ENCODE measurements around the gene SORT1. TPM values are rescaled to one million over a fixed set of nuclear protein-coding genes. Genes with fewer than 3 reads are reported as not detected.

SORT1 gene
- polyA plus RNA-seq, 1 donor from 2014 or later: 33.3 TPM

DNA sequence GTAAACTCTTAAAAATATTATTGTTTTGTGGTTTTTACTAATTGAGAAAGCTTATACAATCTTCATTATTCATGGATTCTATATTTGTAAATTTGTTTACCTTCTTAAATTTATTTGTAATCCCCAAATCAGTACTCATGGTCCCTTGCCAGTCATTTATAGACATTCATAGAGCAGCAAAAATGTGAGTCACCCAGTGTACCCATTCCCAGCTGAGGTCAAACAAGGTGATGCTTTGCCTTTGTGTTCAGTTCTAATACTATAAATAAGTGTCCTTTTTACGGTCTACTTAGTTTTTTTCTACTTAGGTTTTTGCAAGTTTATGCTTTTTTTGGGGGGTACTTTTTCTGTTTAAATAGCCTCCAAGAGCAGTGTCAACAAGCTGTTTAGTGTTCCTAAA, 36.1 kb downstream of the SORT1 start:
- Histone ChIP-seq H4K20me1 (ENCODE audit: insufficient read depth) (no peaks in the 10 kb centered on the region), H2AFZ (ENCODE audit: low read depth, low read length) (no peak overlapping the region), H3K4me3 (ENCODE audit: low read length) (no peak overlapping the region), H3K4me2 (ENCODE audit: low read length) (no peak overlapping the region), H3K79me2 (replicated peaks; ENCODE audit: insufficient read depth, low read length) (no peaks in the 10 kb centered on the region), H3K9me2 (ENCODE audit: insufficient read depth, low read length) (no peaks in the 10 kb centered on the region), H3K36me3 (ENCODE audit: insufficient read depth, low read length) (peaks cover 8% of the 10 kb centered on the region), H3F3A (ENCODE audit: insufficient read depth, low read length, poor library complexity, severe bottlenecking) (no peaks in the 10 kb centered on the region), H3K27me3 (ENCODE audit: insufficient read depth, low read depth, low read length) (no peaks in the 10 kb centered on the region), H3K27ac (ENCODE audit: low read length) (no peak overlapping the region), H3K9ac (ENCODE audit: low read length) (no peak overlapping the region), H3K9me3 (ENCODE audit: low read length) (no peaks in the 10 kb centered on the region)
- no peak for TF ChIP-seq EZH2 (IDR thresholded peaks at IDR 0.05; ENCODE audit: borderline replicate concordance, insufficient read depth, low read length, poor library complexity, severe bottlenecking)
- no peak for TF ChIP-seq RAD21 (conservative IDR thresholded peaks at IDR 0.05)
- no peak for TF ChIP-seq SMC3 (conservative IDR thresholded peaks at IDR 0.05; ENCODE audit: poor library complexity)
- TF ChIP-seq, protein P1, sequence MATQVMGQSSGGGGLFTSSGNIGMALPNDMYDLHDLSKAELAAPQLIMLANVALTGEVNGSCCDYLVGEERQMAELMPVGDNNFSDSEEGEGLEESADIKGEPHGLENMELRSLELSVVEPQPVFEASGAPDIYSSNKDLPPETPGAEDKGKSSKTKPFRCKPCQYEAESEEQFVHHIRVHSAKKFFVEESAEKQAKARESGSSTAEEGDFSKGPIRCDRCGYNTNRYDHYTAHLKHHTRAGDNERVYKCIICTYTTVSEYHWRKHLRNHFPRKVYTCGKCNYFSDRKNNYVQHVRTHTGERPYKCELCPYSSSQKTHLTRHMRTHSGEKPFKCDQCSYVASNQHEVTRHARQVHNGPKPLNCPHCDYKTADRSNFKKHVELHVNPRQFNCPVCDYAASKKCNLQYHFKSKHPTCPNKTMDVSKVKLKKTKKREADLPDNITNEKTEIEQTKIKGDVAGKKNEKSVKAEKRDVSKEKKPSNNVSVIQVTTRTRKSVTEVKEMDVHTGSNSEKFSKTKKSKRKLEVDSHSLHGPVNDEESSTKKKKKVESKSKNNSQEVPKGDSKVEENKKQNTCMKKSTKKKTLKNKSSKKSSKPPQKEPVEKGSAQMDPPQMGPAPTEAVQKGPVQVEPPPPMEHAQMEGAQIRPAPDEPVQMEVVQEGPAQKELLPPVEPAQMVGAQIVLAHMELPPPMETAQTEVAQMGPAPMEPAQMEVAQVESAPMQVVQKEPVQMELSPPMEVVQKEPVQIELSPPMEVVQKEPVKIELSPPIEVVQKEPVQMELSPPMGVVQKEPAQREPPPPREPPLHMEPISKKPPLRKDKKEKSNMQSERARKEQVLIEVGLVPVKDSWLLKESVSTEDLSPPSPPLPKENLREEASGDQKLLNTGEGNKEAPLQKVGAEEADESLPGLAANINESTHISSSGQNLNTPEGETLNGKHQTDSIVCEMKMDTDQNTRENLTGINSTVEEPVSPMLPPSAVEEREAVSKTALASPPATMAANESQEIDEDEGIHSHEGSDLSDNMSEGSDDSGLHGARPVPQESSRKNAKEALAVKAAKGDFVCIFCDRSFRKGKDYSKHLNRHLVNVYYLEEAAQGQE (IDR thresholded peaks at IDR 0.05; ENCODE audit: borderline replicate concordance): no peak
- no peak for TF ChIP-seq MXI1 (conservative IDR thresholded peaks at IDR 0.05; ENCODE audit: poor library complexity, severe bottlenecking)
- TF ChIP-seq, protein P2, sequence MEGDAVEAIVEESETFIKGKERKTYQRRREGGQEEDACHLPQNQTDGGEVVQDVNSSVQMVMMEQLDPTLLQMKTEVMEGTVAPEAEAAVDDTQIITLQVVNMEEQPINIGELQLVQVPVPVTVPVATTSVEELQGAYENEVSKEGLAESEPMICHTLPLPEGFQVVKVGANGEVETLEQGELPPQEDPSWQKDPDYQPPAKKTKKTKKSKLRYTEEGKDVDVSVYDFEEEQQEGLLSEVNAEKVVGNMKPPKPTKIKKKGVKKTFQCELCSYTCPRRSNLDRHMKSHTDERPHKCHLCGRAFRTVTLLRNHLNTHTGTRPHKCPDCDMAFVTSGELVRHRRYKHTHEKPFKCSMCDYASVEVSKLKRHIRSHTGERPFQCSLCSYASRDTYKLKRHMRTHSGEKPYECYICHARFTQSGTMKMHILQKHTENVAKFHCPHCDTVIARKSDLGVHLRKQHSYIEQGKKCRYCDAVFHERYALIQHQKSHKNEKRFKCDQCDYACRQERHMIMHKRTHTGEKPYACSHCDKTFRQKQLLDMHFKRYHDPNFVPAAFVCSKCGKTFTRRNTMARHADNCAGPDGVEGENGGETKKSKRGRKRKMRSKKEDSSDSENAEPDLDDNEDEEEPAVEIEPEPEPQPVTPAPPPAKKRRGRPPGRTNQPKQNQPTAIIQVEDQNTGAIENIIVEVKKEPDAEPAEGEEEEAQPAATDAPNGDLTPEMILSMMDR (IDR thresholded peaks at IDR 0.05; ENCODE audit: poor library complexity, severe bottlenecking): no peak
- TF ChIP-seq POLR2AphosphoS5 (IDR thresholded peaks at IDR 0.05): no peak
- TF ChIP-seq TAF1 (IDR thresholded peaks at IDR 0.05; ENCODE audit: low read depth): no peak
- TF ChIP-seq EP300 (conservative IDR thresholded peaks at IDR 0.05; ENCODE audit: poor library complexity, severe bottlenecking): no peak

DNA sequence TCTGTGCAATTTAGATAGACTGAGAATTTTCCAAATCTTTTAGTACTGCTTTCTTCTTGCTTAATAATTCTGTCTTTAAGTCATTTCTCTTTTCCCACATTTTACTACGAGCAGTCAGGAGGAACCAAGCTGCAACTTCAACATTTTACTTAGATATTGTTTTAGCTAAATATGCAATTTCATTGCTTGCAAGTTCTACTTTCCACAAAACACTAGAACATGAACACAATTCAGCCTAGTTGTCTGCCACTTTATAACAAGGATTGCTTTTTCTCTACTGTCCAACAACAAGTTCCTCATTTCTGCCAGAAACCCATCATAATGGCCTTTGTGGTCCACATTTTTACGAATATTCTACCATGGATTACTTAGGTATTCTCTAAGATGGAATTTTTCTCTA, 36.6 kb downstream of the SORT1 start:
- Histone ChIP-seq H3K36me3 (ENCODE audit: insufficient read depth, low read length) (peaks cover 6% of the 10 kb centered on the region), H3K9me2 (ENCODE audit: insufficient read depth, low read length) (no peaks in the 10 kb centered on the region), H3K79me2 (replicated peaks; ENCODE audit: insufficient read depth, low read length) (no peaks in the 10 kb centered on the region), H4K20me1 (ENCODE audit: insufficient read depth) (no peaks in the 10 kb centered on the region), H3K27ac (ENCODE audit: low read length) (no peak overlapping the region), H3K9me3 (ENCODE audit: low read length) (no peaks in the 10 kb centered on the region), H3F3A (ENCODE audit: insufficient read depth, low read length, poor library complexity, severe bottlenecking) (no peaks in the 10 kb centered on the region), H2AFZ (ENCODE audit: low read depth, low read length) (no peak overlapping the region), H3K4me3 (ENCODE audit: low read length) (no peak overlapping the region), H3K27me3 (ENCODE audit: insufficient read depth, low read depth, low read length) (no peaks in the 10 kb centered on the region), H3K9ac (ENCODE audit: low read length) (no peak overlapping the region), H3K4me2 (ENCODE audit: low read length) (no peak overlapping the region)
- TF ChIP-seq RAD21 (conservative IDR thresholded peaks at IDR 0.05) (no peak), MXI1 (conservative IDR thresholded peaks at IDR 0.05; ENCODE audit: poor library complexity, severe bottlenecking) (no peak), EP300 (conservative IDR thresholded peaks at IDR 0.05; ENCODE audit: poor library complexity, severe bottlenecking) (no peak), EZH2 (IDR thresholded peaks at IDR 0.05; ENCODE audit: borderline replicate concordance, insufficient read depth, low read length, poor library complexity, severe bottlenecking) (no peak), SMC3 (conservative IDR thresholded peaks at IDR 0.05; ENCODE audit: poor library complexity) (no peak), TAF1 (IDR thresholded peaks at IDR 0.05; ENCODE audit: low read depth) (no peak), POLR2AphosphoS5 (IDR thresholded peaks at IDR 0.05) (no peak)
- TF ChIP-seq, protein P2 (IDR thresholded peaks at IDR 0.05; ENCODE audit: poor library complexity, severe bottlenecking): no peak
- TF ChIP-seq, protein P1 (IDR thresholded peaks at IDR 0.05; ENCODE audit: borderline replicate concordance): no peak
